ENCODE measurements around the gene ING5.

The ING5 gene

GRCh38 chr2:241776336-241777169 lies 74.7 kb downstream of the ING5 start, which contains the start of gene GAL3ST2:
TSS of gene GAL3ST2 (plus strand) at chr2:241776822. CDS start at chr2:241776956, 134 bp downstream.
- no peak for DNase-seq (ENCODE audit: low spot score)

GRCh38 chr2:241777170-241777685 lies 75.4 kb downstream of the ING5 start:
- no peak for DNase-seq (ENCODE audit: low spot score)

- DNase-seq (ENCODE audit: low spot score): no peak
Measured at GRCh38 chr2:241777686-241778627, 76.1 kb downstream of the ING5 start.
